GM12878 (cell line): ENCODE results near the gene SLC38A2. TPM values are rescaled to one million over a fixed set of nuclear protein-coding genes. Genes with fewer than 3 reads are reported as not detected.

Experiments used
- FOS ChIP-seq: IDR thresholded peaks from 3 replicates; pipeline ENCODE4 v1.6.1; 2011; ENCODE audit warnings: borderline replicate concordance; ENCODE audit not compliant: insufficient read length; ENCODE audit errors: extremely low read depth
- HCFC1 ChIP-seq: fragments of 150-350 bp; IDR thresholded peaks from 2 replicates; pipeline ENCODE4 v1.6.1; 2014; ENCODE audit warnings: low read length
- HDAC6 ChIP-seq: fragments of 200-600 bp; sonication (generic); IDR thresholded peaks from one replicate; pipeline ENCODE4 v1.8.0; 2017; ENCODE audit warnings: antibody characterized with exemption; ENCODE audit not compliant: unreplicated experiment
- HSF1 ChIP-seq: fragments of 150-350 bp; IDR thresholded peaks from 2 replicates; pipeline ENCODE4 v1.6.1; 2014; ENCODE audit warnings: mild to moderate bottlenecking, low read depth, low read length
- JUNB ChIP-seq: IDR thresholded peaks from 2 replicates; pipeline ENCODE4 v1.6.1; 2016; ENCODE audit warnings: antibody characterized with exemption, mild to moderate bottlenecking
- NR2C1 ChIP-seq: fragments of 450-650 bp; IDR thresholded peaks from 2 replicates; pipeline ENCODE4 v1.6.1; 2017; ENCODE audit warnings: antibody characterized with exemption, mild to moderate bottlenecking, moderate library complexity
- RAD51 ChIP-seq: fragments of 450-650 bp; IDR thresholded peaks from 2 replicates; pipeline ENCODE4 v1.6.1; 2016; ENCODE audit warnings: moderate library complexity, mild to moderate bottlenecking, inconsistent platforms
- RCOR1 ChIP-seq: conservative IDR thresholded peaks from 2 replicates; pipeline ENCODE4 v1.6.1; 2012; ENCODE audit warnings: low read depth, low read length, improper control_type of control experiment
- REST ChIP-seq: IDR thresholded peaks from 2 replicates; pipeline ENCODE4 v1.6.1; 2012; ENCODE audit warnings: mild to moderate bottlenecking, low read depth, low read length
- SKIL ChIP-seq: fragments of 450-650 bp; IDR thresholded peaks from 2 replicates; pipeline ENCODE4 v1.6.1; 2017; ENCODE audit warnings: mild to moderate bottlenecking, low read depth, inconsistent platforms; ENCODE audit not compliant: poor library complexity, severe bottlenecking
- SREBF2 ChIP-seq: IDR thresholded peaks from 2 replicates; pipeline ENCODE4 v1.6.1; 2012; ENCODE audit warnings: mild to moderate bottlenecking, low read length
- STAT1 ChIP-seq: fragments of 450-650 bp; conservative IDR thresholded peaks from 2 replicates; pipeline ENCODE4 v1.6.1; 2014; ENCODE audit warnings: antibody characterized with exemption, mild to moderate bottlenecking
- ZBED1 ChIP-seq: IDR thresholded peaks from 2 replicates; pipeline ENCODE4 v1.6.1; 2016; ENCODE audit warnings: borderline replicate concordance
- ZBTB33 ChIP-seq: fragments of 450-650 bp; IDR thresholded peaks from 2 replicates; pipeline ENCODE4 v1.6.1; 2017; ENCODE audit warnings: mild to moderate bottlenecking
- ZNF274 ChIP-seq: IDR thresholded peaks from one replicate; pipeline ENCODE4 v1.8.0; 2011; ENCODE audit not compliant: insufficient read length, insufficient read depth
- ZNF687 ChIP-seq: fragments of 450-650 bp; IDR thresholded peaks from 2 replicates; pipeline ENCODE4 v1.6.1; 2017; ENCODE audit warnings: mild to moderate bottlenecking, moderate library complexity
- ZSCAN29 ChIP-seq: fragments of 450-650 bp; IDR thresholded peaks from 2 replicates; pipeline ENCODE4 v1.6.1; 2017; ENCODE audit warnings: mild to moderate bottlenecking, moderate library complexity
- polyA plus RNA-seq, 11 experiments: library from polyadenylated mRNA; depleted of rRNA in 4 of 11; unstranded in 6 of 11; stranded (reverse) in 5 of 11; fragments of >200 nt; fragmentation: Nextera tagmentation in 4 of 11; fragmentation: Illumina TruSeq in 1 of 11; extraction: Ambion mirVana in 4 of 11; extraction: Trizol in 1 of 11; gene quantifications; 1 replicate in 1 of 11; 2 replicates in 10 of 11; pipeline versions ENCODE4 v1.2.1 to v1.2.3, GENCODE V29; 2011 to 2016; ENCODE audit warnings: inconsistent platforms in 2 of 11, missing spikeins in 2 of 11, low read depth in 1 of 11
- total RNA-seq, 4 experiments: library from RNA; depleted of rRNA in 3 of 4; stranded (reverse); fragments of >200 nt in 3 of 4; fragmentation: Illumina TruSeq in 1 of 4; extraction: Trizol in 1 of 4; gene quantifications; 2 replicates each; pipeline versions ENCODE4 v1.2.1 to v1.2.3, GENCODE V29; 2013 to 2021

The SLC38A2 gene
- total and polyA plus RNA-seq, 10 of the 15 experiments (the other 5 are each of a cell fraction or from before 2014, with no cell fraction given), result 36.2 to 118 (median 79.8) TPM

DNA sequence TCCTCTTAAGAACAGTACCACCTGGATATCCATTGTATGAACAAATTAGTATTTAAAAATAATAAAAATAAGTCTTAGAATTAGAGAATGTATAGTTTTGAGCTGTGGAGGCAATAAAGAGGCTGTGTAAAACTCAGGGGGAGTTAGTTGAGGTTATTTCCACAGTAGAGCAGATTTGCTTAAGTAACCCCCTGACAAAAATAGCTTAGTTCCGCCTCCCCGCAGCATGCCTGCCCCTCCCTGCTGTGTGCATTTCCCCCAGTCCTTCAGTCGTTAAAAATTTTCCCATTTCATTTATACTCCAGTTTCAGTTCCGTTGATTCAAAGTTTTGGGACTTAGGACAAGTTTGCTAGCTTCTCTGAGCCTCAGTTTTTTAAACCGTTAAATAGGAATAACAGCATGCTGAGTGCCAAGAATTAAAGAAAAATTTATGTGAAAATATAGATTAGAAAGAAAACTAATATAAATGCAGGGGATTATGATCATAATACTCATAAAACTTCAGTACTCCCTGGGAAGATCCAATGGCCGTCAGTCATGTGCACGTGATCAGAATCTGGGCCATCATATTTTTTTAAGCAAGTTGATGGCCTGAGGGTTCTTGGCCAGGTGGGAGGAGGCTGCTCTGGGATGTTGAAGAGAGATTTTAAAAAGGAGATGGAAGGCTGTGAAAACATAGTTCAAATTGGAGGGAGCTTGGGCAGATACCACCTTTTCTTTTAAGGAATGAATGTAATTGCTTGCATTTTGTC, 14.5 kb upstream of the SLC38A2 start (continued):
- TF ChIP-seq ZNF687, result no peak
- TF ChIP-seq SKIL, result peak; percentile 50
- no peak for TF ChIP-seq NR2C1
- TF ChIP-seq FOS, result no peak
- TF ChIP-seq ZBED1, result 0 out of 2 replicates have a peak, but pooled peaks have one; percentile 18
- TF ChIP-seq JUNB, result no peak
- TF ChIP-seq RCOR1, result no peak
- TF ChIP-seq STAT1, result no peak
- TF ChIP-seq ZNF274, result no peak
- TF ChIP-seq HSF1, result no peak
- no peak for TF ChIP-seq HCFC1
- peak; percentile 76 for TF ChIP-seq RAD51
- no peak for TF ChIP-seq ZSCAN29
- no peak for TF ChIP-seq SREBF2
- no peak for TF ChIP-seq HDAC6
- no peak for TF ChIP-seq REST
- no peak for TF ChIP-seq ZBTB33
